IPS DF 4.7 (cell line): ENCODE data around the gene CALHM4.
"Not testable (repeated sequence)": the region's sequence is repeated elsewhere in the genome, so short reads cannot be mapped to it uniquely, and the experiment has no call there.

Experiments
- DNase-seq: peaks from one replicate; pipeline ENCODE4 v3.0.0-alpha.2; 2013; ENCODE audit warnings: low spot score; ENCODE audit errors: extremely low read depth

CALHM4 gene

GRCh38 chr6:116575227-116575626, 21.7 kb downstream of the CALHM4 start:
- no peak for DNase-seq

- DNase-seq: no peak
Observed at GRCh38 chr6:116577486-116577885, 23.9 kb downstream of the CALHM4 start.

- no peak for DNase-seq
Observed at GRCh38 chr6:116578335-116578734, 24.8 kb downstream of the CALHM4 start.

- no peak for DNase-seq
Observed at GRCh38 chr6:116579143-116579542, 25.6 kb downstream of the CALHM4 start.

GRCh38 chr6:116580198-116580597, 26.6 kb downstream of the CALHM4 start:
- DNase-seq: no peak

GRCh38 chr6:116586276-116586675, 32.7 kb downstream of the CALHM4 start:
- no peak for DNase-seq

- DNase-seq: no peak
Observed at GRCh38 chr6:116586738-116587137, 33.2 kb downstream of the CALHM4 start.

- no peak for DNase-seq
Observed at GRCh38 chr6:116595247-116595646, 41.7 kb downstream of the CALHM4 start.

- DNase-seq: no peak
Observed at GRCh38 chr6:116596815-116597214, 43.3 kb downstream of the CALHM4 start.

- not testable (repeated sequence) for DNase-seq
Observed at GRCh38 chr6:116603916-116604315, 50.4 kb downstream of the CALHM4 start.

GRCh38 chr6:116604868-116605267, 51.3 kb downstream of the CALHM4 start:
- DNase-seq: not testable (repeated sequence)

- no peak for DNase-seq
Observed at GRCh38 chr6:116605935-116606334, 52.4 kb downstream of the CALHM4 start.
